Mesothelial cell of epicardium (in vitro differentiated cells): ENCODE measurements around the gene JUNB. TPM values are rescaled to one million over a fixed set of nuclear protein-coding genes. Genes with fewer than 3 reads are reported as not detected.

Source experiments
- DNase-seq, 2 experiments: peaks; one replicate each; pipeline ENCODE4 v3.0.0; 2021; ENCODE audit warnings: low spot score in 2 of 2; ENCODE audit not compliant: unreplicated experiment in 2 of 2
- H3K27ac Mint-ChIP-seq: 2 replicates; pipeline ENCODE4 v1.8.0; 2021; ENCODE audit warnings: mixed read lengths
- H3K27me3 Mint-ChIP-seq: 2 replicates; pipeline ENCODE4 v1.8.0; 2021; ENCODE audit warnings: low read depth, mixed read lengths
- H3K36me3 Mint-ChIP-seq: 2 replicates; pipeline ENCODE4 v1.8.0; 2021; ENCODE audit warnings: mixed read lengths
- H3K4me1 Mint-ChIP-seq: 2 replicates; pipeline ENCODE4 v1.8.0; 2021; ENCODE audit warnings: mixed read lengths
- H3K4me3 Mint-ChIP-seq: 2 replicates; pipeline ENCODE4 v1.8.0; 2021; ENCODE audit warnings: mild to moderate bottlenecking, moderate library complexity, mixed read lengths
- H3K9me3 Mint-ChIP-seq: 2 replicates; pipeline ENCODE4 v1.8.0; 2021; ENCODE audit warnings: mixed read lengths
- CTCF ChIP-seq: fragments of 200-600 bp; sonication (generic); IDR thresholded peaks from one replicate; pipeline ENCODE4 v1.5.0; 2021; ENCODE audit warnings: antibody characterized with exemption; ENCODE audit not compliant: unreplicated experiment
- microRNA-seq: library from miRNA; unstranded; fragments of <30 nt; microRNA quantifications from one replicate; pipeline ENCODE4 v1.2.0, GENCODE V29; 2021; ENCODE audit warnings: inconsistent platforms, mixed read lengths
- total RNA-seq: library from RNA; stranded (reverse); gene quantifications from 3 replicates; pipeline ENCODE4 v1.2.1, GENCODE V29; 2021

Gene JUNB
- total RNA-seq, 1 donor from 2014 or later, result 160 TPM

GRCh38 chr19:12838886-12839756, 47.8 kb downstream of the JUNB start:
- no peak for DNase-seq
- no peaks in the 10 kb centered on the region for H3K36me3 Mint-ChIP-seq
- no peak for TF ChIP-seq CTCF
- H3K9me3 Mint-ChIP-seq, result no peaks in the 10 kb centered on the region
- H3K27me3 Mint-ChIP-seq, result peaks cover 89% of the 10 kb centered on the region
- peak overlapping the region; percentile 64 for H3K4me3 Mint-ChIP-seq
- peaks cover 15% of the 10 kb centered on the region for H3K4me1 Mint-ChIP-seq
- no peak overlapping the region for H3K27ac Mint-ChIP-seq

DNA sequence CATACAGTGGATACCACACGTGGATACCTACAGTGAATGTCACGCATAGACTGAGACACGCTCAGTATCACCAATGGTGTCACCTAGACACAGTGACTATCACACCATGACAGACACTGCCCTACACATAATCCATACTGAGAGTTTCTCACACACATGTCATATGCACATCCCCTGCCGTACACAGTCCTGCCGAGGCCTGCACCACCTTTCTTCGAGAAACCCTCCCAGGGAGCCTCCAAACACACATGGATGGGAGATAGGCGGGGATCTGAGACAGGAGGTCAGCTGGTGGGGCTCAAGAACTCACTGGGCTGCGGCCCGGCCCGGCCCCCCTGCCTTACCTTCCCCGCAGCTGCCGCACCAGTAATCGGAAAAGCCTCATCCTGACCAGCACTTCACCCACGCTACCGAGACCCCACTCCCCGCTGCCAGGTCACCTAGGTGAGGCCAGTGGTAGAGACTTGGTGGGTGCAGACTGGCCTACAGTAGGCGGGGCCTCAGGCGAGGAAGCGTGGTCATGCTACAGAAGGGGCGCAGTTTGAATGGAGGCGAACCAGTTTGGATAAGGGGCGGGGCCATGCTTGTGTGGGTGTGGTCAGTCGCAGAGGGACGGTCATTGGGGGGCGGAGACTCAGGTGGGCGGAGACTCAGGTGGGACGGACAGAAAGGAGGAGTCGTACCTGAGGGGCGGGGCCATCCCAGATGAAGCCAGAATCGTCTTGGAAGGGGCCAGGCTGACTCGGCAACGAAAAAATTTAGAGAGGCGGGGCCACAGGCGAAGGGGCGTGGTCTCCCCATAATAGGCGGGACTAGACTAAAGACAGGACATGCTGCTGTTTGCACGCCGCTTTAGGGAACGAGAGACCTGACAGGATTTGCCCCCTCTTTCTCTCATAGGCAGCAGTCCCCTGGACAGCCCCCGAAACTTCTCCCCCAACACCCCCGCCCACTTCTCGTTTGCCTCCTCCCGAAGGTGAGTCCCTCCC, 49.1 kb downstream of the JUNB start:
- peak; percentile 57 to 83 for DNase-seq
- peaks cover 83% of the 10 kb centered on the region for H3K27me3 Mint-ChIP-seq
- no peak for TF ChIP-seq CTCF
- no peaks in the 10 kb centered on the region for H3K9me3 Mint-ChIP-seq
- peak overlapping the region; percentile 63 for H3K4me3 Mint-ChIP-seq
- peaks cover 12% of the 10 kb centered on the region for H3K4me1 Mint-ChIP-seq
- no peak overlapping the region for H3K27ac Mint-ChIP-seq
- no peaks in the 10 kb centered on the region for H3K36me3 Mint-ChIP-seq

DNA sequence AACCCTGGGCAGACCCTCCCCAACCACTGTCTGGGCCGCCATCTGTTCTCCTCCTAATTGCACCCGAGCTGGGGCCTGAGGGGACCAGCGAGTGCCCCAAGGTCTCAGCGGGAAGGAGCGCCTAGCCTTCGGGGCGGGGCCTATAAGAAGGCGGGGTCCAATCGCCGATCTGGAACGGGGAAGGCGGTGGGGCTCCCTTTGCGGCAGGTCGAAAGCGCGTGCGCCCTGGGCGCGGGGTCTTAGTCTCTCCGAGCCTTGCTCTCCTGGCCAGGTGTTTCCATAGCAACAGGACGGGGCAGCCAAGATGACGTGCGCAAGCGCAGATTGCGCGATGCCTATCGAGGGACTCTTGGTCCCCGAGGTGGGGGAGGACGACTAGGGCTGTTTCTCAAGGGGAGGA, 49.8 kb downstream of the JUNB start:
- peak; percentile 50 to 66 for DNase-seq
- Mint-ChIP-seq H3K27ac (no peak overlapping the region), H3K9me3 (no peaks in the 10 kb centered on the region)

GRCh38 chr19:12842511-12842910, 51.2 kb downstream of the JUNB start:
- Mint-ChIP-seq H3K36me3 (no peaks in the 10 kb centered on the region), H3K27ac (no peak overlapping the region), H3K4me1 (peaks cover 14% of the 10 kb centered on the region), H3K27me3 (peaks cover 69% of the 10 kb centered on the region), H3K9me3 (no peaks in the 10 kb centered on the region), H3K4me3 (no peak overlapping the region)
- DNase-seq, result no peak
- TF ChIP-seq CTCF, result no peak

More for the DNA sequence above, 49.8 kb downstream of the JUNB start:
- peak overlapping the region; percentile 63 for H3K4me3 Mint-ChIP-seq
- H3K27me3 Mint-ChIP-seq, result peaks cover 76% of the 10 kb centered on the region
- TF ChIP-seq CTCF, result no peak
- H3K36me3 Mint-ChIP-seq, result no peaks in the 10 kb centered on the region
- peaks cover 12% of the 10 kb centered on the region for H3K4me1 Mint-ChIP-seq

Small RNAs within 50 kb of the gene (microRNA-seq; reads per million reads assigned to microRNA genes)
- not detected for gene MIR5684

Other genes starting within 250 kb of the JUNB start
- gene ZNF564, start 240.0 kb upstream of the JUNB start, total RNA-seq, result 20.0 to 23.6 TPM (median 21.8 TPM) in 3 replicates
- gene ZNF490, start 180.7 kb upstream of the JUNB start, total RNA-seq, result 12.4 to 13.9 TPM (median 13.6 TPM) in 3 replicates
- gene ZNF791, start 180.6 kb upstream of the JUNB start, total RNA-seq, result 27.0 to 31.2 TPM (median 29.7 TPM) in 3 replicates
- 105 to 109 TPM (median 107 TPM) in 3 replicates for gene MAN2B1, start 124.7 kb upstream of the JUNB start, total RNA-seq
- 12.5 to 14.6 TPM (median 13.6 TPM) in 3 replicates for gene WDR83, start 124.7 kb upstream of the JUNB start, total RNA-seq
- 91.3 to 101 TPM (median 97.0 TPM) in 3 replicates for gene DHPS, start 109.6 kb upstream of the JUNB start, total RNA-seq
- gene GNG14, start 103.5 kb upstream of the JUNB start, total RNA-seq, result not detected in 3 replicates
- 9.6 to 9.8 TPM (median 9.8 TPM) in 3 replicates for gene FBXW9, start 94.9 kb upstream of the JUNB start, total RNA-seq
- gene TNPO2, start 67.6 kb upstream of the JUNB start, total RNA-seq, result 105 to 116 TPM (median 105 TPM) in 3 replicates
- 148 to 161 TPM (median 156 TPM) in 3 replicates for gene TRIR, start 56.8 kb upstream of the JUNB start, total RNA-seq
- 44.6 to 49.8 TPM (median 46.9 TPM) in 3 replicates for gene GET3, start 54.0 kb upstream of the JUNB start, total RNA-seq
- gene BEST2, start 39.7 kb upstream of the JUNB start, total RNA-seq, result not detected in 3 replicates
- gene HOOK2, start 15.9 kb upstream of the JUNB start, total RNA-seq, result 89.2 to 93.7 TPM (median 92.7 TPM) in 3 replicates
- 361 to 381 TPM (median 380 TPM) in 3 replicates for gene PRDX2, start 10.3 kb downstream of the JUNB start, total RNA-seq
- gene THSD8, start 10.6 kb downstream of the JUNB start, total RNA-seq, result 8.4 to 11.4 TPM (median 8.8 TPM) in 3 replicates
- gene RNASEH2A, start 15.1 kb downstream of the JUNB start, total RNA-seq, result 17.5 to 22.7 TPM (median 19.8 TPM) in 3 replicates
- not detected in 3 replicates for gene RTBDN, start 43.1 kb downstream of the JUNB start, total RNA-seq
- 4.0 to 5.8 TPM (median 4.4 TPM) in 3 replicates for gene MAST1, start 47.0 kb downstream of the JUNB start, total RNA-seq
- 20.4 to 23.6 TPM (median 23.5 TPM) in 3 replicates for gene DNASE2, start 90.0 kb downstream of the JUNB start, total RNA-seq
- 0.13 TPM in 1 of 3 replicates, not detected in the others for gene KLF1, start 95.7 kb downstream of the JUNB start, total RNA-seq
- gene GCDH, start 99.7 kb downstream of the JUNB start, total RNA-seq, result 29.7 to 31.5 TPM (median 30.2 TPM) in 3 replicates
- 0.86 to 0.98 TPM (median 0.97 TPM) in 3 replicates for gene SYCE2, start 127.8 kb downstream of the JUNB start, total RNA-seq
- gene FARSA, start 142.2 kb downstream of the JUNB start, total RNA-seq, result 54.5 to 58.4 TPM (median 58.3 TPM) in 3 replicates
- gene CALR, start 147.1 kb downstream of the JUNB start, total RNA-seq, result 863 to 886 TPM (median 869 TPM) in 3 replicates
- 78.6 to 87.4 TPM (median 80.7 TPM) in 3 replicates for gene RAD23A, start 154.4 kb downstream of the JUNB start, total RNA-seq
- 18.7 to 19.1 TPM (median 18.8 TPM) in 3 replicates for gene GADD45GIP1, start 165.7 kb downstream of the JUNB start, total RNA-seq
- 0.16 TPM in 1 of 3 replicates, not detected in the others for gene DAND5, start 178.1 kb downstream of the JUNB start, total RNA-seq
- 52.4 to 55.5 TPM (median 53.8 TPM) in 3 replicates for gene NFIX, start 204.0 kb downstream of the JUNB start, total RNA-seq